K562 (cell line): ENCODE results near the gene SERP1. TPM values are rescaled to one million over a fixed set of nuclear protein-coding genes. Genes with fewer than 3 reads are reported as not detected.
A peak's percentile ranks its signal among the peaks of the same experiment; 100 is the strongest.

Source experiments
- ADNP ChIP-seq: fragments of 200-800 bp; sonication (Bioruptor generic); IDR thresholded peaks from 2 replicates; pipeline ENCODE4 v1.6.1; 2016; ENCODE audit warnings: missing genetic modification characterization, missing compliant biosample characterization
- CBX3 ChIP-seq, 2 experiments: IDR thresholded peaks; 1 replicate in 1 of 2; 2 replicates in 1 of 2; pipeline ENCODE4 v1.6.1; 2012; ENCODE audit warnings: inconsistent platforms in 2 of 2, low read length in 2 of 2, borderline replicate concordance in 1 of 2, control low read depth in 1 of 2
- CGGBP1 ChIP-seq: fragments of 250-450 bp; sonication (Bioruptor Pico); IDR thresholded peaks from 2 replicates; pipeline ENCODE4 v1.9.0; 2021; ENCODE audit warnings: mild to moderate bottlenecking
- CHD4 ChIP-seq: fragments of 200-600 bp; sonication (generic); IDR thresholded peaks from 3 replicates; pipeline ENCODE4 v1.6.1; 2012; ENCODE audit warnings: low read depth, mild to moderate bottlenecking, mixed read lengths, low read length, inconsistent platforms; ENCODE audit not compliant: insufficient read depth, insufficient replicate concordance, poor library complexity, severe bottlenecking
- CTCFL ChIP-seq: IDR thresholded peaks from 2 replicates; pipeline ENCODE4 v1.6.1; 2011; ENCODE audit warnings: borderline replicate concordance, low read depth, mild to moderate bottlenecking, moderate library complexity, low read length; ENCODE audit not compliant: insufficient read depth, poor library complexity, severe bottlenecking
- CXXC5 ChIP-seq: fragments of 250-450 bp; sonication (Bioruptor Pico); IDR thresholded peaks from 2 replicates; pipeline ENCODE4 v1.8.0; 2022; ENCODE audit warnings: inconsistent platforms, mild to moderate bottlenecking, moderate library complexity
- HDAC2 ChIP-seq: fragments of 450-650 bp; IDR thresholded peaks from 2 replicates; pipeline ENCODE4 v1.6.1; 2016; ENCODE audit warnings: mild to moderate bottlenecking
- IRF2 ChIP-seq: sonication (generic); formaldehyde crosslinking; IDR thresholded peaks from 2 replicates; pipeline ENCODE4 v1.8.1; 2022; ENCODE audit warnings: mild to moderate bottlenecking, missing genetic modification reagents
- MCM2 ChIP-seq: fragments of 450-650 bp; IDR thresholded peaks from 2 replicates; pipeline ENCODE4 v1.6.1; 2017; ENCODE audit warnings: low read depth, mild to moderate bottlenecking
- MXI1 ChIP-seq: IDR thresholded peaks from 2 replicates; pipeline ENCODE4 v1.6.1; 2011; ENCODE audit warnings: low read depth, mild to moderate bottlenecking, improper control_type of control experiment, low read length
- PHB ChIP-seq: fragments of 250-450 bp; sonication (Bioruptor Pico); IDR thresholded peaks from 2 replicates; pipeline ENCODE4 v1.5.0; 2021
- PHF21A ChIP-seq: fragments of 450-650 bp; IDR thresholded peaks from 2 replicates; pipeline ENCODE4 v1.6.1; 2017; ENCODE audit warnings: low read depth, borderline replicate concordance
- PML ChIP-seq: IDR thresholded peaks from 2 replicates; pipeline ENCODE4 v1.6.1; 2012; ENCODE audit warnings: low read length, inconsistent platforms
- RBBP5 ChIP-seq: fragments of 200-600 bp; sonication (generic); IDR thresholded peaks from 2 replicates; pipeline ENCODE4 v1.6.1; 2012; ENCODE audit warnings: borderline replicate concordance, mild to moderate bottlenecking, low read length, control low read depth, inconsistent platforms; ENCODE audit not compliant: insufficient read depth, poor library complexity, severe bottlenecking
- RHOXF2B ChIP-seq: fragments of 250-450 bp; sonication (Bioruptor Pico); conservative IDR thresholded peaks from 2 replicates; pipeline ENCODE4 v1.5.1; 2021
- SMAD1 ChIP-seq: fragments of 150-350 bp; IDR thresholded peaks from 2 replicates; pipeline ENCODE4 v1.6.1; 2014; ENCODE audit warnings: low read length, low read depth; ENCODE audit not compliant: partially characterized antibody
- TBP ChIP-seq: optimal IDR thresholded peaks from 2 replicates; pipeline ENCODE3; 2011; ENCODE audit warnings: low read depth, low read length, improper control_type of control experiment
- THRB ChIP-seq: fragments of 450-650 bp; formaldehyde crosslinking; conservative IDR thresholded peaks from 2 replicates; pipeline ENCODE4 v1.4.0; 2022; ENCODE audit warnings: mild to moderate bottlenecking, missing genetic modification characterization
- ZEB2 ChIP-seq: fragments of 450-650 bp; IDR thresholded peaks from 2 replicates; pipeline ENCODE4 v1.6.1; 2016
- ZFPM2 ChIP-seq: fragments of 250-450 bp; sonication (Bioruptor Pico); IDR thresholded peaks from 2 replicates; pipeline ENCODE4 v1.5.1; 2022; ENCODE audit warnings: mild to moderate bottlenecking
- ZFX ChIP-seq: sonication (generic); formaldehyde crosslinking; IDR thresholded peaks from 2 replicates; pipeline ENCODE4 v1.8.0; 2022; ENCODE audit warnings: mild to moderate bottlenecking, missing genetic modification reagents, moderate library complexity
- ZNF277 ChIP-seq: fragments of 250-450 bp; sonication (Bioruptor Pico); IDR thresholded peaks from 2 replicates; pipeline ENCODE4 v1.8.0; 2022; ENCODE audit warnings: inconsistent platforms, mild to moderate bottlenecking, moderate library complexity, borderline replicate concordance
- polyA plus RNA-seq, 8 experiments: library from polyadenylated mRNA; depleted of rRNA in 4 of 8; stranded (reverse) in 5 of 8; unstranded in 3 of 8; fragments of >200 nt; fragmentation: Nextera tagmentation in 2 of 8; fragmentation: Illumina TruSeq in 1 of 8; extraction: Ambion mirVana in 2 of 8; extraction: Trizol in 1 of 8; gene quantifications; 2 replicates each; pipeline versions ENCODE4 v1.2.1 to v1.2.3, GENCODE V29; 2011 to 2014; ENCODE audit warnings: inconsistent platforms in 1 of 8, missing spikeins in 1 of 8
- total RNA-seq, 7 experiments: library from RNA; depleted of rRNA in 6 of 7; stranded (reverse); fragments of >200 nt in 6 of 7; fragmentation: Illumina TruSeq in 2 of 7; extraction: Trizol in 2 of 7; gene quantifications; 2 replicates each; pipeline versions ENCODE4 v1.2.1 to v1.2.3, GENCODE V29; 2011 to 2021; ENCODE audit warnings: low replicate concordance in 1 of 7

SERP1 gene
- total and polyA plus RNA-seq, 9 of the 15 experiments (the other 6 are each of a cell fraction or from before 2014, with no cell fraction given): 38.6 to 443 (median 121) TPM

GRCh38 chr3:150546226-150547044 is at the start of gene SERP1, which contains the start of gene EIF2A (continued):
- TF ChIP-seq THRB (no peak), TBP (peak; percentile 91), PHF21A (no peak), CTCFL (no peak), PHB (CRISPR knock-in tag) (peak; percentile 18; the same call in 1 of the 2 replicates), ZFPM2 (CRISPR knock-in tag) (no peak), CHD4 (no peak), HDAC2 (peak; percentile 91), SMAD1 (peak; percentile 39), ZEB2 (no peak), MCM2 (no peak), CGGBP1 (peak; percentile 62; the same call in 1 of the 2 replicates), MXI1 (peak; percentile 91), CBX3 (IDR thresholded peaks at IDR 0.05; ENCODE audit: borderline replicate concordance in 1 of 2, low read length in 2 of 2) (peak in 1 of 2 experiments; percentile 34; a peak in 1 of 3 replicates), IRF2 (CRISPR knock-in tag) (0 out of 2 replicates have a peak, but pooled peaks have one; percentile 6), ADNP (no peak), PML (peak; percentile 78), CXXC5 (CRISPR knock-in tag) (peak; percentile 95), ZNF277 (CRISPR knock-in tag) (no peak), ZFX (CRISPR knock-in tag) (peak; percentile 97), RHOXF2B (CRISPR knock-in tag) (no peak), RBBP5 (peak; percentile 92)
